CD4-positive, alpha-beta T cell treated with Interleukin-21 for 1 hour (primary cell): ENCODE results near the gene ZNF19.
"Not testable (repeated sequence)": the region's sequence is repeated elsewhere in the genome, so short reads cannot be mapped to it uniquely, and the experiment has no call there.

Experiments
- DNase-seq: peaks from one replicate; pipeline ENCODE4 v3.0.0-alpha.2; 2020

ZNF19 gene

GRCh38 chr16:71489122-71489521 is at the start of gene ZNF19:
Gene ZNF19, minus strand, starts transcription at chr16:71489324. Its CDS starts 7,210 bp downstream, at chr16:71482114.
- DNase-seq: no peak

- DNase-seq: peak; percentile 29
Measured at GRCh38 chr16:71537643-71538042, 48.5 kb upstream of the ZNF19 start.

- no peak for DNase-seq
Measured at GRCh38 chr16:71536752-71537499, 47.8 kb upstream of the ZNF19 start.

GRCh38 chr16:71532366-71532765 is 43.2 kb upstream of the ZNF19 start:
- no peak for DNase-seq

- no peak for DNase-seq
Measured at GRCh38 chr16:71528863-71529262, 39.7 kb upstream of the ZNF19 start.

GRCh38 chr16:71528257-71528656 is 39.1 kb upstream of the ZNF19 start:
- DNase-seq: no peak

- no peak for DNase-seq
Measured at GRCh38 chr16:71526111-71526631, 37.0 kb upstream of the ZNF19 start, which contains the start of gene CHST4. Gene CHST4, plus strand, starts transcription at chr16:71526426. Its CDS starts 10,252 bp downstream, at chr16:71536678.

- no peak for DNase-seq
Measured at GRCh38 chr16:71524566-71525553, 35.7 kb upstream of the ZNF19 start.

- no peak for DNase-seq
Measured at GRCh38 chr16:71520550-71520949, 31.4 kb upstream of the ZNF19 start.

GRCh38 chr16:71515026-71515425 is 25.9 kb upstream of the ZNF19 start:
- DNase-seq: no peak

GRCh38 chr16:71514476-71514875 is 25.4 kb upstream of the ZNF19 start:
- DNase-seq: no peak

- no peak for DNase-seq
Measured at GRCh38 chr16:71513302-71513701, 24.2 kb upstream of the ZNF19 start.

- no peak for DNase-seq
Measured at GRCh38 chr16:71507061-71507460, 17.9 kb upstream of the ZNF19 start.

- no peak for DNase-seq
Measured at GRCh38 chr16:71504901-71505300, 15.8 kb upstream of the ZNF19 start.

GRCh38 chr16:71504051-71504450 is 14.9 kb upstream of the ZNF19 start:
- DNase-seq: not testable (repeated sequence)

- DNase-seq: no peak
Measured at GRCh38 chr16:71501547-71501946, 12.4 kb upstream of the ZNF19 start.

- no peak for DNase-seq
Measured at GRCh38 chr16:71500964-71501363, 11.8 kb upstream of the ZNF19 start.

- DNase-seq: peak; percentile 66
Measured at GRCh38 chr16:71499775-71500364, 10.7 kb upstream of the ZNF19 start.

- no peak for DNase-seq
Measured at GRCh38 chr16:71498031-71498430, 8.9 kb upstream of the ZNF19 start.

- no peak for DNase-seq
Measured at GRCh38 chr16:71493213-71493612, 4.1 kb upstream of the ZNF19 start.

GRCh38 chr16:71492786-71493185 is 3.7 kb upstream of the ZNF19 start:
- DNase-seq: no peak

GRCh38 chr16:71491054-71491453 is 1.9 kb upstream of the ZNF19 start:
- DNase-seq: no peak

- no peak for DNase-seq
Measured at GRCh38 chr16:71490361-71490760, 1.2 kb upstream of the ZNF19 start.
